Gastroesophageal sphincter (tissue), 4 donors: ENCODE data around the gene DOCK9. TPM values are rescaled to one million over a fixed set of nuclear protein-coding genes. Genes with fewer than 3 reads are reported as not detected.

Source experiments
- ATAC-seq: fragments of 150-250 bp; one replicate; pipeline ENCODE4 v1.9.1; 2016; ENCODE audit warnings: mild to moderate bottlenecking, moderate library complexity
- H3K27ac ChIP-seq, 4 donors: fragments of 200-600 bp; sonication (generic) in 3 of 4; 1 replicate in 3 of 4; 2 replicates in 1 of 4; pipeline ENCODE4 v1.5.1; 2016 to 2019
- H3K27me3 ChIP-seq: fragments of 200-600 bp; sonication (generic); one replicate; pipeline ENCODE4 v1.5.1; 2019
- H3K36me3 ChIP-seq, 2 donors: fragments of 200-600 bp; sonication (generic); one replicate each; pipeline ENCODE4 v1.5.1; 2019; ENCODE audit warnings: control low read depth in 1 of 2
- H3K4me1 ChIP-seq, 3 donors: fragments of 200-600 bp; sonication (generic); 1 replicate in 2 of 3; 2 replicates in 1 of 3; pipeline ENCODE4 v1.5.1; 2016 to 2019; ENCODE audit warnings: control low read depth in 2 of 3
- H3K4me3 ChIP-seq, 2 donors: fragments of 200-600 bp; sonication (generic); one replicate each; pipeline ENCODE4 v1.5.1; 2019; ENCODE audit warnings: mild to moderate bottlenecking in 1 of 2, moderate library complexity in 1 of 2
- H3K9me3 ChIP-seq, 3 donors: fragments of 200-600 bp; sonication (generic); one replicate each; pipeline ENCODE4 v1.5.1; 2017 to 2019; ENCODE audit warnings: control low read depth in 2 of 3
- CTCF ChIP-seq, 4 experiments: fragments of 200-600 bp in 2 of 4; fragments of 450-650 bp in 2 of 4; sonication (generic) in 1 of 4; IDR thresholded peaks; one replicate each; pipeline ENCODE4 v1.5.1; 2017 to 2019; ENCODE audit warnings: antibody characterized with exemption in 4 of 4, mild to moderate bottlenecking in 2 of 4, moderate library complexity in 2 of 4
- EP300 ChIP-seq: sonication (generic); formaldehyde crosslinking; IDR thresholded peaks from one replicate; pipeline ENCODE4 v1.6.1; 2017; ENCODE audit warnings: antibody characterized with exemption, mild to moderate bottlenecking
- POLR2A ChIP-seq, 2 donors: fragments of 450-650 bp; IDR thresholded peaks; one replicate each; pipeline ENCODE4 v1.6.1; 2017; ENCODE audit warnings: antibody characterized with exemption in 2 of 2, mild to moderate bottlenecking in 2 of 2, moderate library complexity in 1 of 2
- POLR2AphosphoS5 ChIP-seq: sonication (generic); formaldehyde crosslinking; IDR thresholded peaks from one replicate; pipeline ENCODE4 v1.6.1; 2017; ENCODE audit warnings: antibody characterized with exemption
- WGBS, 2 donors: methylation state at CpG; one replicate each; pipeline ENCODE4 v1.1.5; 2018; ENCODE audit warnings: low coverage in 1 of 2; 5-methylcytosine and 5-hydroxymethylcytosine counted together
- total RNA-seq, 4 donors: library from RNA; depleted of rRNA; stranded (reverse); fragments of >200 nt; gene quantifications; one replicate each; pipeline ENCODE4 v1.1.0, GENCODE V29; 2016

Gene DOCK9
- total RNA-seq, 4 donors from 2014 or later = 84.1 to 203 (median 150) TPM

- peaks cover 2 to 88% (median 4%) of the 10 kb centered on the region in 3 donors for H3K4me1 ChIP-seq
- no peak overlapping the region for H3K4me3 ChIP-seq
- H3K9me3 ChIP-seq = no peaks in the 10 kb centered on the region
- peak overlapping the region in 2 of 4 donors; percentile 12 to 44 for H3K27ac ChIP-seq
- no peaks in the 10 kb centered on the region for H3K27me3 ChIP-seq
- no peaks in the 10 kb centered on the region for H3K36me3 ChIP-seq
- 72% methylated on average over 4 of the region's 4 CpGs; no CpG with 5 or more reads in 1 of the 2 donors for WGBS, 2 donors
- ATAC-seq = no peak
- TF ChIP-seq EP300 (no peak), POLR2AphosphoS5 (no peak)
Measured at GRCh38 chr13:98984983-98985382, 7.1 kb upstream of the DOCK9 start.

- H3K27me3 ChIP-seq = no peaks in the 10 kb centered on the region
- H3K36me3 ChIP-seq = no peaks in the 10 kb centered on the region
- peaks cover 2 to 94% (median 4%) of the 10 kb centered on the region in 3 donors for H3K4me1 ChIP-seq
- no peak for TF ChIP-seq POLR2A (IDR thresholded peaks at IDR 0.05)
- no peak for TF ChIP-seq EP300
- TF ChIP-seq POLR2AphosphoS5 = no peak
- TF ChIP-seq CTCF (IDR thresholded peaks at IDR 0.05) = no peak
- H3K27ac ChIP-seq = no peak overlapping the region
- ATAC-seq = no peak
- no peaks in the 10 kb centered on the region for H3K9me3 ChIP-seq
- 93 to 94% methylated on average over 2 of the region's 2 CpGs for WGBS, 2 donors
- H3K4me3 ChIP-seq = no peak overlapping the region
Measured at GRCh38 chr13:98984118-98984517, 6.3 kb upstream of the DOCK9 start.

DNA sequence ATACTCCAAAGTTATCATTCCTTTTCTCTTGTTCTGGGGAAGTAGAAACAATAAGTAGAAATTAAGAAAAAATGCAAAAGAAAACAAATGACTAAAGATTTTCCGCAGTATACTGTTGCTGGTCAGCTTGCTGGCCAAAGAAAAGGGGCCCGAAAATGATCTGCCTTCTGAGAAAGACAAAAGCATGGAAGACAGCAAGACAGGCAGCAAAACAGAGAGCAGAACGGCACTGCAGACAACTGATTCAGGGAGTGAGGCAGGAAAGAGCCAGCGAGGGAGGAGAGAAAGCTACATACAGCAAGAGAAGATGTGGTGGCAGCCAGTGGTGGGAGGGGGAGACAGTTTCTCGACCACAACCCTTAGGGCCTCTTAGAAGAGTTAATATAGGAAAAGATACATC is 5.3 kb upstream of the DOCK9 start:
- no peak for ATAC-seq
- no peak overlapping the region for H3K27ac ChIP-seq
- peaks cover 2 to 94% (median 4%) of the 10 kb centered on the region in 3 donors for H3K4me1 ChIP-seq
- no peak overlapping the region for H3K4me3 ChIP-seq
- H3K36me3 ChIP-seq = no peaks in the 10 kb centered on the region
- TF ChIP-seq EP300 = no peak
- no peak for TF ChIP-seq CTCF (IDR thresholded peaks at IDR 0.05)
- no peak for TF ChIP-seq POLR2AphosphoS5
- TF ChIP-seq POLR2A (IDR thresholded peaks at IDR 0.05) = no peak
- WGBS, 2 donors = 51 to 71% methylated on average over 5 of the region's 5 CpGs
- no peaks in the 10 kb centered on the region for H3K27me3 ChIP-seq
- H3K9me3 ChIP-seq = no peaks in the 10 kb centered on the region

GRCh38 chr13:98981369-98982080 is 3.7 kb upstream of the DOCK9 start:
- Histone ChIP-seq H3K27ac (peak overlapping the region in 2 of 4 donors; percentile 4 to 11), H3K36me3 (no peaks in the 10 kb centered on the region), H3K9me3 (no peaks in the 10 kb centered on the region), H3K27me3 (no peaks in the 10 kb centered on the region), H3K4me3 (no peak overlapping the region), H3K4me1 (peaks cover 2 to 98% (median 7%) of the 10 kb centered on the region in 3 donors)
- ATAC-seq = no peak
- no peak for TF ChIP-seq POLR2AphosphoS5
- TF ChIP-seq EP300 = no peak
- TF ChIP-seq POLR2A (IDR thresholded peaks at IDR 0.05) = no peak
- TF ChIP-seq CTCF (IDR thresholded peaks at IDR 0.05) = no peak
- 76 to 80% methylated on average over 6 to 7 of the region's 9 CpGs for WGBS, 2 donors

GRCh38 chr13:98979012-98979660 is 1.3 kb upstream of the DOCK9 start:
- H3K9me3 ChIP-seq = no peaks in the 10 kb centered on the region
- no peak for ATAC-seq
- 69 to 73% methylated on average over 8 to 9 of the region's 9 CpGs for WGBS, 2 donors
- H3K27ac ChIP-seq = peak overlapping the region in 3 of 4 donors; percentile 66 to 80 (median 77)
- H3K4me1 ChIP-seq = peaks cover 2 to 99% (median 14%) of the 10 kb centered on the region in 3 donors
- TF ChIP-seq EP300 (no peak), CTCF (IDR thresholded peaks at IDR 0.05) (no peak), POLR2AphosphoS5 (no peak), POLR2A (IDR thresholded peaks at IDR 0.05) (no peak)
- no peak overlapping the region for H3K4me3 ChIP-seq
- H3K27me3 ChIP-seq = no peaks in the 10 kb centered on the region
- H3K36me3 ChIP-seq = no peaks in the 10 kb centered on the region
